Upper lobe of left lung (tissue), 6 donors: ENCODE measurements around the gene RNASEH2C. TPM values are rescaled to one million over a fixed set of nuclear protein-coding genes. Genes with fewer than 3 reads are reported as not detected.
A peak's percentile ranks its signal among the peaks of the same experiment; 100 is the strongest.

Source experiments
- ATAC-seq, 2 donors: fragments of 200-7000 bp; cut with Tn5 transposase; one replicate each; pipeline ENCODE4 v1.9.1; 2022; ENCODE audit warnings: mild to moderate bottlenecking in 2 of 2, moderate library complexity in 2 of 2; ENCODE audit not compliant: low FRiP score in 2 of 2
- DNase-seq, 2 donors: peaks; one replicate each; pipeline ENCODE4 v3.0.0-alpha.2; 2019 to 2020
- H3K27ac ChIP-seq, 4 donors: fragments of 200-600 bp; sonication (generic); one replicate each; pipeline ENCODE4 v1.5.1; 2016 to 2019
- H3K27me3 ChIP-seq, 4 donors: fragments of 200-600 bp; sonication (generic); one replicate each; pipeline ENCODE4 v1.5.1; 2017 to 2019
- H3K36me3 ChIP-seq, 4 donors: fragments of 200-600 bp; sonication (generic); one replicate each; pipeline ENCODE4 v1.5.1; 2016 to 2019
- H3K4me1 ChIP-seq, 4 donors: fragments of 200-600 bp; sonication (generic); one replicate each; pipeline ENCODE4 v1.5.1; 2018 to 2019
- H3K4me3 ChIP-seq, 4 donors: fragments of 200-600 bp; sonication (generic); one replicate each; pipeline ENCODE4 v1.5.1; 2017 to 2019; ENCODE audit warnings: mild to moderate bottlenecking in 2 of 4, moderate library complexity in 1 of 4
- H3K9me3 ChIP-seq, 4 donors: fragments of 200-600 bp; sonication (generic); one replicate each; pipeline ENCODE4 v1.5.1; 2018 to 2019
- CTCF ChIP-seq, 6 experiments: fragments of 450-650 bp in 4 of 6; fragments of 200-600 bp in 2 of 6; sonication (generic) in 2 of 6; IDR thresholded peaks; one replicate each; pipeline ENCODE4 v1.5.1; 2016 to 2019; ENCODE audit warnings: antibody characterized with exemption in 6 of 6
- EP300 ChIP-seq, 4 donors: sonication (generic); formaldehyde crosslinking; IDR thresholded peaks; one replicate each; pipeline ENCODE4 v1.5.1; 2017; ENCODE audit warnings: antibody characterized with exemption in 4 of 4, control low read depth in 2 of 4
- POLR2A ChIP-seq, 4 donors: fragments of 450-650 bp; IDR thresholded peaks; one replicate each; pipeline ENCODE4 v1.5.1; 2016 to 2017; ENCODE audit warnings: antibody characterized with exemption in 4 of 4, mild to moderate bottlenecking in 2 of 4
- POLR2AphosphoS5 ChIP-seq, 2 donors: sonication (generic); formaldehyde crosslinking; IDR thresholded peaks; one replicate each; pipeline ENCODE4 v1.5.1; 2017; ENCODE audit warnings: antibody characterized with exemption in 2 of 2
- WGBS, 2 donors: methylation state at CpG; one replicate each; pipeline ENCODE4 v1.1.5; 2017 to 2018; 5-methylcytosine and 5-hydroxymethylcytosine counted together
- total RNA-seq, 6 donors: library from RNA; depleted of rRNA in 4 of 6; stranded (reverse); fragments of >200 nt in 4 of 6; gene quantifications; one replicate each; pipeline versions ENCODE4 v1.1.0 to v1.2.1, GENCODE V29; 2016 to 2021
- donor health status: DM: no; HTN: no; CAD: no; lungs with moderate emphysema.
- donor health status: DM: no; HTN: yes; CAD: no; lungs with severe emphysema.

The RNASEH2C gene
- total RNA-seq, 6 donors from 2014 or later: 35.0 to 81.7 (median 49.1) TPM

GRCh38 chr11:65717906-65718305 lies 2.7 kb downstream of the RNASEH2C start:
- 77 to 88% methylated on average over 6 of the region's 6 CpGs for WGBS, 2 donors
- Histone ChIP-seq H3K9me3 (no peaks in the 10 kb centered on the region), H3K36me3 (peaks cover 41 to 67% (median 65%) of the 10 kb centered on the region in 4 donors), H3K4me3 (no peak overlapping the region), H3K4me1 (peaks cover 22 to 33% (median 28%) of the 10 kb centered on the region in 4 donors), H3K27me3 (no peaks in the 10 kb centered on the region), H3K27ac (no peak overlapping the region)
- DNase-seq: no peak
- ATAC-seq: no peak
- TF ChIP-seq POLR2AphosphoS5 (IDR thresholded peaks at IDR 0.05) (no peak), CTCF (IDR thresholded peaks at IDR 0.05) (no peak), POLR2A (IDR thresholded peaks at IDR 0.05) (no peak), EP300 (IDR thresholded peaks at IDR 0.05) (no peak)

GRCh38 chr11:65716774-65717405 lies 3.7 kb downstream of the RNASEH2C start:
- H3K9me3 ChIP-seq: no peaks in the 10 kb centered on the region
- peaks cover 25 to 38% (median 31%) of the 10 kb centered on the region in 4 donors for H3K4me1 ChIP-seq
- no peak overlapping the region for H3K4me3 ChIP-seq
- DNase-seq (no peak), ATAC-seq (no peak)
- H3K36me3 ChIP-seq: peaks cover 41 to 67% (median 65%) of the 10 kb centered on the region in 4 donors
- 84 to 94% methylated on average over 11 to 14 of the region's 14 CpGs for WGBS, 2 donors
- TF ChIP-seq EP300 (IDR thresholded peaks at IDR 0.05) (no peak), POLR2A (IDR thresholded peaks at IDR 0.05) (no peak), POLR2AphosphoS5 (IDR thresholded peaks at IDR 0.05) (no peak), CTCF (IDR thresholded peaks at IDR 0.05) (no peak)
- no peak overlapping the region for H3K27ac ChIP-seq
- no peaks in the 10 kb centered on the region for H3K27me3 ChIP-seq

GRCh38 chr11:65716302-65716701 lies 4.3 kb downstream of the RNASEH2C start:
- DNase-seq (no peak), ATAC-seq (no peak)
- no peak overlapping the region for H3K27ac ChIP-seq
- H3K4me3 ChIP-seq: no peak overlapping the region
- no peak for TF ChIP-seq POLR2A (IDR thresholded peaks at IDR 0.05)
- TF ChIP-seq POLR2AphosphoS5 (IDR thresholded peaks at IDR 0.05): no peak
- H3K9me3 ChIP-seq: no peaks in the 10 kb centered on the region
- peaks cover 41 to 67% (median 65%) of the 10 kb centered on the region in 4 donors for H3K36me3 ChIP-seq
- 74 to 86% methylated on average over 5 to 7 of the region's 7 CpGs for WGBS, 2 donors
- no peaks in the 10 kb centered on the region for H3K27me3 ChIP-seq
- peaks cover 25 to 38% (median 32%) of the 10 kb centered on the region in 4 donors for H3K4me1 ChIP-seq

GRCh38 chr11:65714433-65714832 lies 6.2 kb downstream of the RNASEH2C start:
- TF ChIP-seq POLR2AphosphoS5 (IDR thresholded peaks at IDR 0.05) (no peak), CTCF (IDR thresholded peaks at IDR 0.05) (no peak), POLR2A (IDR thresholded peaks at IDR 0.05) (no peak), EP300 (IDR thresholded peaks at IDR 0.05) (no peak)
- DNase-seq: peak in 1 of 2 donors; percentile 43

GRCh38 chr11:65713212-65713969 lies 7.2 kb downstream of the RNASEH2C start:
- ATAC-seq (no peak), DNase-seq (peak in 1 of 2 donors; percentile 73)
- Histone ChIP-seq H3K4me1 (peaks cover 15 to 31% (median 23%) of the 10 kb centered on the region in 4 donors), H3K36me3 (peaks cover 35 to 54% (median 53%) of the 10 kb centered on the region in 4 donors), H3K27me3 (no peaks in the 10 kb centered on the region), H3K27ac (peak overlapping the region in 3 of 4 donors; percentile 97 to 100 (median 100)), H3K4me3 (peak overlapping the region in 2 of 4 donors; percentile 73 to 85), H3K9me3 (no peaks in the 10 kb centered on the region)
- 92 to 95% methylated on average over 24 of the region's 24 CpGs for WGBS, 2 donors
- no peak for TF ChIP-seq EP300 (IDR thresholded peaks at IDR 0.05)
- no peak for TF ChIP-seq POLR2AphosphoS5 (IDR thresholded peaks at IDR 0.05)
- TF ChIP-seq POLR2A (IDR thresholded peaks at IDR 0.05): no peak
- TF ChIP-seq CTCF (IDR thresholded peaks at IDR 0.05): no peak

More at GRCh38 chr11:65714433-65714832, 6.2 kb downstream of the RNASEH2C start:
- H3K36me3 ChIP-seq: peaks cover 41 to 65% (median 64%) of the 10 kb centered on the region in 4 donors
- peaks cover 25 to 41% (median 34%) of the 10 kb centered on the region in 4 donors for H3K4me1 ChIP-seq
- H3K27ac ChIP-seq: no peak overlapping the region
- no peak overlapping the region for H3K4me3 ChIP-seq
- no peaks in the 10 kb centered on the region for H3K9me3 ChIP-seq
- no peak for ATAC-seq
- WGBS, 2 donors: 92 to 94% methylated on average over 7 to 16 of the region's 16 CpGs
- no peaks in the 10 kb centered on the region for H3K27me3 ChIP-seq
